Smooth muscle cell (in vitro differentiated cells): ENCODE measurements around the gene SLC6A3. TPM values are rescaled to one million over a fixed set of nuclear protein-coding genes. Genes with fewer than 3 reads are reported as not detected.

Experiments
- DNase-seq: peaks from one replicate; lab custom pipeline; 2025; ENCODE audit not compliant: unreplicated experiment; lab: John Stamatoyannopoulos, UW
- H2AFZ ChIP-seq: fragments of 200-600 bp; sonication (generic); 2 replicates; pipeline ENCODE4 v1.6.0; 2016; ENCODE audit warnings: antibody characterized with exemption, low read depth, mild to moderate bottlenecking
- H3F3A ChIP-seq: fragments of 200-600 bp; sonication (generic); 2 replicates; pipeline ENCODE4 v1.6.0; 2017; ENCODE audit warnings: antibody characterized with exemption, low read depth
- H3K27ac ChIP-seq: fragments of 200-600 bp; sonication (generic); 2 replicates; pipeline ENCODE4 v1.5.1; 2016; ENCODE audit warnings: low read depth, mild to moderate bottlenecking
- H3K27me3 ChIP-seq: fragments of 200-600 bp; sonication (generic); 2 replicates; pipeline ENCODE4 v1.6.1; 2016; ENCODE audit warnings: low read depth, mild to moderate bottlenecking
- H3K36me3 ChIP-seq: fragments of 200-600 bp; sonication (generic); 2 replicates; pipeline ENCODE4 v1.5.1; 2016; ENCODE audit warnings: low read depth
- H3K4me1 ChIP-seq: fragments of 200-600 bp; sonication (generic); 2 replicates; pipeline ENCODE4 v1.5.1; 2016; ENCODE audit warnings: low read depth
- H3K4me2 ChIP-seq: fragments of 200-600 bp; sonication (generic); 2 replicates; pipeline ENCODE4 v1.6.0; 2016; ENCODE audit warnings: mild to moderate bottlenecking
- H3K4me3 ChIP-seq: fragments of 200-600 bp; sonication (generic); 2 replicates; pipeline ENCODE4 v1.5.1; 2016; ENCODE audit warnings: mild to moderate bottlenecking
- H3K79me2 ChIP-seq: fragments of 200-600 bp; sonication (generic); 2 replicates; pipeline ENCODE4 v1.6.0; 2016; ENCODE audit warnings: low read depth, mild to moderate bottlenecking
- H3K9ac ChIP-seq: fragments of 200-600 bp; sonication (generic); 2 replicates; pipeline ENCODE4 v1.6.0; 2016; ENCODE audit warnings: low read depth
- H3K9me3 ChIP-seq: fragments of 200-600 bp; sonication (generic); replicated peaks from 2 replicates; pipeline ENCODE4 v1.5.1; 2016; ENCODE audit warnings: low read depth
- H4K20me1 ChIP-seq: fragments of 200-600 bp; sonication (generic); 2 replicates; pipeline ENCODE4 v1.6.0; 2016; ENCODE audit warnings: low read depth
- WGBS: methylation state at CpG from one replicate; pipeline ENCODE4 v1.1.7; 2016; ENCODE audit warnings: low lambda C conversion rate; 5-methylcytosine and 5-hydroxymethylcytosine counted together
- polyA plus RNA-seq: library from polyadenylated mRNA; unstranded; fragments of >200 nt; fragmentation: Nextera tagmentation; extraction: Ambion mirVana; gene quantifications from 2 replicates; pipeline ENCODE4 v1.2.1, GENCODE V29; 2016
- total RNA-seq: library from RNA; depleted of rRNA; stranded (reverse); fragments of >200 nt; gene quantifications from 2 replicates; pipeline ENCODE4 v1.2.3, GENCODE V29; 2014
- TF ChIP-seq, protein P1 (sequence below): fragments of 200-600 bp; sonication (generic); IDR thresholded peaks from 2 replicates; pipeline ENCODE4 v1.5.1; 2017; ENCODE audit warnings: borderline replicate concordance, mild to moderate bottlenecking, antibody characterized with exemption; ENCODE audit not compliant: insufficient read depth, poor library complexity, severe bottlenecking

The SLC6A3 gene
- total and polyA plus RNA-seq, 2 experiments from 2014 or later = not detected

DNA sequence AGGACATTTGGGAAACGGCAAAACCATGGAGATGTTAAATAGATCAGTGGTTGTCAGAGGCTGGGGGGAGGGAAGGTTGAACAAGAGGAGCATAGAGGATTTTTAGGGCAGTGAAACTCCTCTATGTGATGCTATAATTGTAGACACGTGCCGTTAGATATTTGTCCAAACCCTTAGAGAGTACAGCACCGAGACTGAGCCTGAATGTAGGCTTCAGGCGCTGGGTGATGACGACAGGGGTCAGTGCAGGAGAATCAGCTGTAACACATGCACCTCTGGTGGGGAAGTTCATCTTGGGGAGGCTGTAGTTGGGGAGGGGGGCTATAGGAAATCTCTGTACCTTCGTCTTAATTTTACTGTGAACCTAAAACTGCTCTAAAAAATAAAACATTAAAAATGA, 78.1 kb downstream of the SLC6A3 start:
- DNase-seq = no peak
- Histone ChIP-seq H3K4me2 (no peak overlapping the region), H3F3A (no peaks in the 10 kb centered on the region), H3K9ac (no peak overlapping the region), H3K27me3 (peaks cover 64% of the 10 kb centered on the region), H3K79me2 (no peaks in the 10 kb centered on the region), H3K4me1 (no peaks in the 10 kb centered on the region), H3K36me3 (no peaks in the 10 kb centered on the region), H4K20me1 (no peaks in the 10 kb centered on the region), H3K4me3 (no peak overlapping the region), H2AFZ (no peak overlapping the region), H3K9me3 (no peaks in the 10 kb centered on the region), H3K27ac (no peak overlapping the region)
- TF ChIP-seq, protein P1, sequence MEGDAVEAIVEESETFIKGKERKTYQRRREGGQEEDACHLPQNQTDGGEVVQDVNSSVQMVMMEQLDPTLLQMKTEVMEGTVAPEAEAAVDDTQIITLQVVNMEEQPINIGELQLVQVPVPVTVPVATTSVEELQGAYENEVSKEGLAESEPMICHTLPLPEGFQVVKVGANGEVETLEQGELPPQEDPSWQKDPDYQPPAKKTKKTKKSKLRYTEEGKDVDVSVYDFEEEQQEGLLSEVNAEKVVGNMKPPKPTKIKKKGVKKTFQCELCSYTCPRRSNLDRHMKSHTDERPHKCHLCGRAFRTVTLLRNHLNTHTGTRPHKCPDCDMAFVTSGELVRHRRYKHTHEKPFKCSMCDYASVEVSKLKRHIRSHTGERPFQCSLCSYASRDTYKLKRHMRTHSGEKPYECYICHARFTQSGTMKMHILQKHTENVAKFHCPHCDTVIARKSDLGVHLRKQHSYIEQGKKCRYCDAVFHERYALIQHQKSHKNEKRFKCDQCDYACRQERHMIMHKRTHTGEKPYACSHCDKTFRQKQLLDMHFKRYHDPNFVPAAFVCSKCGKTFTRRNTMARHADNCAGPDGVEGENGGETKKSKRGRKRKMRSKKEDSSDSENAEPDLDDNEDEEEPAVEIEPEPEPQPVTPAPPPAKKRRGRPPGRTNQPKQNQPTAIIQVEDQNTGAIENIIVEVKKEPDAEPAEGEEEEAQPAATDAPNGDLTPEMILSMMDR = no peak
- WGBS = 88% methylated on average over 7 of the region's 7 CpGs

DNA sequence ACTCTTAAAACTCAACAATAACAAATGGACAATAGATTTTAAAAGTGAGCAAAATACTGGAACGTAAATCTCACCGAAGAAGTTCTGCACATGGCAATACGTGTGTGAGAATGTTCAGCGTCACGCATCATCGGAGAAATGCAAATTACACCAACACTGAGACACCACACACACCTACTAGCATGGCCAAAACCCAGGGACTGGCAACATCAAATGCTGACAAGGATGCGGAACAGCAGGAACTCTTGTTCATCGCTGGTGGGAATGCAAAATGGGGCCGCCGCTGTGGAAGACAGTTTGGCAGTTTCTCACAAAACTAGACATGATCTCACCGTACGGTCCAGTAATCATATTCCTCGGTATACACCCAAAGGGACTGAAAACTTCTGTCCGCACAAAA, 78.7 kb downstream of the SLC6A3 start:
- Histone ChIP-seq H4K20me1 (no peaks in the 10 kb centered on the region), H3K27me3 (peaks cover 63% of the 10 kb centered on the region), H3K9ac (no peak overlapping the region), H3K36me3 (no peaks in the 10 kb centered on the region), H3K79me2 (no peaks in the 10 kb centered on the region), H3K4me3 (no peak overlapping the region), H3K27ac (no peak overlapping the region), H2AFZ (no peak overlapping the region), H3F3A (no peaks in the 10 kb centered on the region), H3K9me3 (no peaks in the 10 kb centered on the region), H3K4me1 (no peaks in the 10 kb centered on the region), H3K4me2 (no peak overlapping the region)
- WGBS = 91% methylated on average over 14 of the region's 14 CpGs
- no peak for DNase-seq
- TF ChIP-seq, protein P1 = no peak

DNA sequence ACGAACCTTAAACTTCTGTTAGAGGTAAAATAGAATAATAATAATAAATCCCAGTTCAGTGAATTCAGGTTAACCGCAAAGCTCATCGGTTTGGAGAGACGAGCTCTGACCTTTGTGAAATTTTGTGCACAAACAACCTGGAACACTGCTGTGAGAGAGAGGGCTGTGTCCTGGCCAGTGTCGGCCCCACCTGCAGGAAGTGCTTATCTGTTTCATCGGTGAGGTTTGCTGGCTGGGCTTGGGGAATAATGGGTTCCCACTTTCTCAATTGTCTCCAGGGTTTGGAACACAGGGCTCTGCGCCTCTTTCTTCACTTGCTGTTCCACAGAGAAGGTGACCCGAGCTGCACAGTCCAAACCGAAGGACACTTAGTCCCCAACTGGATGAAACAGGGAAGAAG, 81.0 kb downstream of the SLC6A3 start:
- H3K27ac ChIP-seq = no peak overlapping the region
- no peaks in the 10 kb centered on the region for H4K20me1 ChIP-seq
- H3K4me2 ChIP-seq = no peak overlapping the region
- no peaks in the 10 kb centered on the region for H3F3A ChIP-seq
- 86% methylated on average over 9 of the region's 9 CpGs for WGBS
- no peaks in the 10 kb centered on the region for H3K9me3 ChIP-seq
- H2AFZ ChIP-seq = no peak overlapping the region
- no peaks in the 10 kb centered on the region for H3K79me2 ChIP-seq
- H3K9ac ChIP-seq = no peak overlapping the region
- no peak overlapping the region for H3K4me3 ChIP-seq
- H3K36me3 ChIP-seq = no peaks in the 10 kb centered on the region
- no peaks in the 10 kb centered on the region for H3K4me1 ChIP-seq
- TF ChIP-seq, protein P1 = no peak
- H3K27me3 ChIP-seq = peaks cover 55% of the 10 kb centered on the region
- DNase-seq = no peak

DNA sequence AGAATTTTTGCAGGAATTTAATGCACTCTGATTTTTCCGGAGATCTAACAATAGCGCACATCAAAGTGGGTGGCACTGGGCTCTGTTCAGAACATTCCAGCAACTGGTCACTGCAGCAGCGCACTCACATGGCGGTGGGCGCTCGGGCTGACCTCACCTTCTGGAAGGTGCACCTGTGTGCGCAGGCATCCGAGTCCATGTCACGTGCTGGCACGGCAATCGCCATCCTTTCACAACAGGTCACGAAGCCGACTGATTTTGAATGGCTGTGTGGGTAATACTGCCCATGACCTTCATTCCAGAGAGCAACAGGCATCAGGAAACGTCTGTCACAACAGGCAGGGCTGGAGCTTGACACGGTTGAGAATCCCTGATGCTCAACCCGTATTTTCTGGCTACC, 81.7 kb downstream of the SLC6A3 start:
- no peak overlapping the region for H3K4me2 ChIP-seq
- DNase-seq = no peak
- H3F3A ChIP-seq = no peaks in the 10 kb centered on the region
- H3K9me3 ChIP-seq = no peaks in the 10 kb centered on the region
- no peak overlapping the region for H3K4me3 ChIP-seq
- no peaks in the 10 kb centered on the region for H3K4me1 ChIP-seq
- WGBS = 89% methylated on average over 16 of the region's 16 CpGs
- TF ChIP-seq, protein P1 = no peak
- H3K27me3 ChIP-seq = peaks cover 52% of the 10 kb centered on the region
- no peaks in the 10 kb centered on the region for H3K36me3 ChIP-seq
- no peaks in the 10 kb centered on the region for H3K79me2 ChIP-seq
- no peak overlapping the region for H2AFZ ChIP-seq
- H4K20me1 ChIP-seq = no peaks in the 10 kb centered on the region
- H3K27ac ChIP-seq = no peak overlapping the region
- H3K9ac ChIP-seq = no peak overlapping the region
